Cardiac fibroblast (primary cell): ENCODE results near the gene GCM1.
A peak's percentile ranks its signal among the peaks of the same experiment; 100 is the strongest.

Experiments
- DNase-seq, 2 donors: peaks; one replicate each; pipeline versions ENCODE4 v3.0.0 to v3.0.0-alpha.2; 2010; ENCODE audit warnings: low read depth in 2 of 2
- H3K4me3 ChIP-seq, 2 donors: replicated peaks in 1 of 2; 1 replicate in 1 of 2; 2 replicates in 1 of 2; pipeline ENCODE4 v1.5.1; 2011; ENCODE audit warnings: low read depth in 2 of 2, low read length in 2 of 2, mild to moderate bottlenecking in 2 of 2, moderate library complexity in 1 of 2
- CTCF ChIP-seq: IDR thresholded peaks from one replicate; pipeline ENCODE4 v1.5.1; 2011; ENCODE audit warnings: low read depth, mild to moderate bottlenecking, low read length, inconsistent platforms

GCM1 gene

GRCh38 chr6:53148684-53149083, at the start of gene GCM1:
Gene GCM1 (minus strand): TSS chr6:53148841. CDS start chr6:53145632, 3,209 bp downstream.
- TF ChIP-seq CTCF = no peak
- no peak within 1 kb of the TSS for H3K4me3 ChIP-seq
- no peak for DNase-seq

- no peak overlapping the region for H3K4me3 ChIP-seq
- TF ChIP-seq CTCF = no peak
- DNase-seq = no peak
These were observed 48.9 kb upstream of the GCM1 start for GRCh38 chr6:53197553-53197952.

- DNase-seq = no peak
- H3K4me3 ChIP-seq = no peak overlapping the region
- no peak for TF ChIP-seq CTCF
These were observed 46.4 kb upstream of the GCM1 start for GRCh38 chr6:53195048-53195447.

- DNase-seq = peak in 1 of 2 donors; percentile 18
- no peak for TF ChIP-seq CTCF
These were observed 44.1 kb upstream of the GCM1 start for GRCh38 chr6:53192682-53193188.

GRCh38 chr6:53189554-53189953, 40.9 kb upstream of the GCM1 start:
- peak; percentile 31 to 57 for DNase-seq
- TF ChIP-seq CTCF = no peak
- no peak overlapping the region for H3K4me3 ChIP-seq

More at GRCh38 chr6:53192682-53193188, 44.1 kb upstream of the GCM1 start:
- H3K4me3 ChIP-seq = no peak overlapping the region

- TF ChIP-seq CTCF = no peak
- no peak overlapping the region for H3K4me3 ChIP-seq
- DNase-seq = no peak
These were observed 40.2 kb upstream of the GCM1 start for GRCh38 chr6:53188833-53189232.

- DNase-seq = no peak
These were observed 32.0 kb upstream of the GCM1 start for GRCh38 chr6:53180678-53181077.

More at GRCh38 chr6:53180678-53181077, 32.0 kb upstream of the GCM1 start:
- no peak overlapping the region for H3K4me3 ChIP-seq
- TF ChIP-seq CTCF = no peak
